Muscle layer of duodenum (tissue), 2 donors: ENCODE measurements around the gene DAAM1.

Source experiments
- H3K27ac ChIP-seq: one replicate; pipeline ENCODE4 v1.7.0; 2013; ENCODE audit warnings: mild to moderate bottlenecking, low read length
- H3K27me3 ChIP-seq: one replicate; pipeline ENCODE4 v1.7.0; 2013; ENCODE audit warnings: low read depth, mild to moderate bottlenecking, control low read depth, low read length
- H3K36me3 ChIP-seq, 2 donors: one replicate each; pipeline ENCODE4 v1.7.0; 2013; ENCODE audit warnings: low read length in 2 of 2, control low read depth in 1 of 2, mild to moderate bottlenecking in 1 of 2; ENCODE audit not compliant: insufficient read depth in 2 of 2, control insufficient read depth in 1 of 2
- H3K4me1 ChIP-seq, 2 donors: one replicate each; pipeline ENCODE4 v1.7.0; 2013; ENCODE audit warnings: low read length in 2 of 2, mild to moderate bottlenecking in 2 of 2, control low read depth in 1 of 2, moderate library complexity in 1 of 2; ENCODE audit not compliant: insufficient read depth in 2 of 2, control insufficient read depth in 1 of 2
- H3K4me3 ChIP-seq, 2 donors: one replicate each; pipeline ENCODE4 v1.7.0; 2013; ENCODE audit warnings: low read length in 2 of 2, low read depth in 1 of 2, mild to moderate bottlenecking in 1 of 2
- H3K9me3 ChIP-seq, 2 donors: one replicate each; pipeline ENCODE4 v1.7.0; 2013; ENCODE audit warnings: low read length in 2 of 2, control low read depth in 1 of 2, mild to moderate bottlenecking in 1 of 2; ENCODE audit not compliant: control insufficient read depth in 1 of 2
- donor health status: healthy.

Gene DAAM1

DNA sequence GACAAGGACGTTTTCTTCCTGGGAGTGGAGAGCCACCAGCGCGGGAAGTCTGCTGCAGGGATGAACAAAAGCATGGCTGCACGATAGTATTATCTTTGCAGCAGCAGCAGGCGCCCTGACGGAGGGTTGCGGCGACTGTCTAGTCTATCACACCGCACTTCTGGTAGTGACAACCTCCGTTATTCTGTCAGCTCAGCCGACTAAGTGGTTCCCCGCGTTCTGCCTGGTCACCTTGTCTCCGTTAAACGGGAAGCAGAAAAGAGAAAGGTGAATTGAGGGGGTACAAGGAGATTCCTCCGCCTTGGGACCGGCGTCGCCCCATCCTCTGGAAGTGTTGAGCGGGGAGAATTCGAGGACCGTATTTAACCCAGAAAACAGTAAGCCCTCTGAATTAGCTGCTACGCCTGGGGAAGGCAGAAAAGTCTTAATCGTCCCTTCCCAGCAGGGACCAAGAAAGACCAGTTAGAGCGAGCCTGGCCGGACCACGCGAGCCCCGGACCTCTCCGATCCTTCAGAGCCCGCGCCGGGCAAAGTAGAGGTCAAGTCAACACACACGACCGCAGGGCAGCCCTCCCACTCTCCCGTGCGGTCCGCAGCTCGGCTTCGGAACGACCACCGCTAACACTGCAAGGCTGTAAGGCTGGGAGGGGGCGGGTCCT lies 536 bp upstream of the DAAM1 start:
- no peaks in the 10 kb centered on the region for H3K27me3 ChIP-seq
- peak overlapping the region; percentile 86 to 95 for H3K4me3 ChIP-seq
- no peaks in the 10 kb centered on the region for H3K36me3 ChIP-seq
- peak overlapping the region; percentile 85 for H3K27ac ChIP-seq
- no peaks in the 10 kb centered on the region for H3K9me3 ChIP-seq
- H3K4me1 ChIP-seq: peaks cover 0 to 19% of the 10 kb centered on the region in 2 donors

DNA sequence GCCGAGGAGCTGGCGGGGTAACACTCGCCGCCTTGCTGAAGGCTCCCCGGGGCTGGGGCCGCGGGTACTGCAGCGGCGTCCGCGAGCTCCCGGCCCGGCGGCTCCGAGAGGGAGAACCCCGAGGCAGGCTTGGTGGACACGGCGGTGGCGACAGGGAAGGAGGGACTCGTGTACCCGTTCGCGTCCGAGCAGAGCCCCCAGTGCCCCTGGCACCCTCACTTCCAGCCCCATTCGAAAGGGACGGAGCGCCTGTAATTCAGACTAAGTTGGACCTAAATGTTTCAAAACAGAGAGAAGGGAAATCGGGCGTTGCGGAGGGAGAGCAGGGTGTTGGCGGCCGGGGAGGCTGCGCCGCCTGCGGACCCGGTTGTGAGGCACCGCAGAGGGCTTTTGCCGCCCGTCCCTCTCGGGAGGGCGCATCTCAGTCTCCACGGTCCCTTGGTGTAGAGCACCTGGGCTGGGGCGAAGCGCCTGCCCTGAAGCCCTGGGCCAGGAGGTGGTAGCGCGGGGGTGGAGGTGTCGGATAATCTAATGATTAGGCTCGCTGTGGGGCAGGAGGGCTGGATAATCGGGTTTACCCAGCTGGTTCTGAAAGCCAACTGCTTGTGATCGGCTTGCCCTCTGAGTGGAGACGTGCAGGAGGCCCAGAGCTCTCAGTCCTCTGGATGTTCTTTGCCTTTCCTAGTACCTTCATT lies 771 bp downstream of the DAAM1 start:
- Histone ChIP-seq H3K9me3 (no peaks in the 10 kb centered on the region), H3K27me3 (no peaks in the 10 kb centered on the region), H3K4me1 (peaks cover 5 to 26% of the 10 kb centered on the region in 2 donors), H3K27ac (peak overlapping the region; percentile 85), H3K36me3 (no peaks in the 10 kb centered on the region), H3K4me3 (peak overlapping the region; percentile 86 to 95)

DNA sequence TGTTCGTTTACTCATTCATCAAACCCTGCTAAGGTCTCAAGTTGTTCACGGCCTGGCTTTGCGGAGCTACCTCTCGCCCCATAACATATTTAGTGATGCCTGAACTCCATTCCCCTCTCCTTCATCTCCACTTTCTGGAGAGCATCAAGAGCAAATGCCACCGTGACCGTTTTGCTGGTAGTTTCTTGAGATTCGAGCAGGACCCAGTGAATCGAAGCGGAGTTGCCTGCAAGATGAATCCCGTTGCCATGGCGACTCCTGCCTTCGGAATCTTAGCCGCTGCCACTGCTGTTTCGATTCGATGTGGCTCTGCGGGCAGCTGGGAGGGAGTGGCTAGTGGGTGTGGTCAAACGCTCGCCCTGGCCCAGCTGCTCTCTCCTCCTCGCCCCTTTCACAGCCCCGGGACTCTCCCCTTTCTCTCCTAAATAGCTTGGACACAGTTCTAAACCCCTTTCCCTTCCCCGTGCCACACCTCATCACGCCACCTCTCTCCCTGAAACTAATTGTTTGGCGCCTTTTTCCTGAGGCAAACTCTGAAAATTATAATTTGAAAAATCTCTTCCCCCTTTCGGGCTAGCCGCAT lies 1.4 kb downstream of the DAAM1 start:
- Histone ChIP-seq H3K9me3 (no peaks in the 10 kb centered on the region), H3K4me3 (peak overlapping the region; percentile 86 to 95), H3K27me3 (no peaks in the 10 kb centered on the region), H3K36me3 (no peaks in the 10 kb centered on the region), H3K4me1 (peaks cover 5 to 26% of the 10 kb centered on the region in 2 donors), H3K27ac (peak overlapping the region; percentile 85)

DNA sequence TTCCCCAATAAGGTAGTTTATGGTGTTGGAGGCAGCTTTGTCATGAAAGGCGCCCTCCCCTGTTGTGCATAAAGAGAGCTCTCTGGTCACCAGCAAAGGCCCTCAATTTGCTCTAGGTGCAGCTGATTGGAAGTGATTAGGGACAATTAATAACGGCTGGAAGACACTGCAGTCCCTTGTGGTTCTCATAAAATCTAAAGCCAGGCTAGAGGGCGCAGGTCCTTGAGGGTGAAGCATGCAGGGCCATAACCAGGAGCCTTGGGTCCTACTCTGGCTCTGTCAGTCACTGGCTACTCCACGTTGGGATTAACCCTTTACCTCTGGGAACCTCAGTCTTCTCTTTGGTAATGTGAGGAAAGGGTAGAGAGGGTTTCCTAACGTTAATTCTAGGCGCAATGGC lies 1.9 kb downstream of the DAAM1 start:
- Histone ChIP-seq H3K27ac (peak overlapping the region; percentile 85), H3K9me3 (no peaks in the 10 kb centered on the region), H3K4me3 (peak overlapping the region; percentile 86 to 95), H3K4me1 (peaks cover 5 to 26% of the 10 kb centered on the region in 2 donors), H3K27me3 (no peaks in the 10 kb centered on the region), H3K36me3 (no peaks in the 10 kb centered on the region)

DNA sequence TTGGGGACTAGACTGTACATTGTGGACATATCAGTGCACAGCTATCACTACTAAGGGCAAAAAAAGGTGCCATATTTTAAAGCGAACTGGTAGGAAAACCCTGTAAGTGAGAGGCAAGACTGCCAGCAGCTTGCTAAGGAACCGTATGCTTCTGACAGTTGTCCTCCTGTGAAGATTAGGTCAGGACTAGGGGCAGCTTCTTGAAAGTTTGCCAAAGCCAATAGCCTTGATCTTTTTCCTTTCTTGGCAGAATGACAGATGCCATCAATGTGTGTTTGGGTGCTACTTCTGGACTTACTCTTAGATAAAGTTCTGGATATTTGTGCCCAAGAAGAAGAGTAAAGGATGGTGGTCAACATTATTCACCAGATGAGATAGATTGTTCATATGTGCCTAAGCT lies 7.4 kb downstream of the DAAM1 start:
- H3K4me3 ChIP-seq: no peak overlapping the region
- H3K27ac ChIP-seq: no peak overlapping the region
- H3K9me3 ChIP-seq: no peaks in the 10 kb centered on the region
- peaks cover 5 to 28% of the 10 kb centered on the region in 2 donors for H3K4me1 ChIP-seq
- no peaks in the 10 kb centered on the region for H3K27me3 ChIP-seq
- H3K36me3 ChIP-seq: no peaks in the 10 kb centered on the region

DNA sequence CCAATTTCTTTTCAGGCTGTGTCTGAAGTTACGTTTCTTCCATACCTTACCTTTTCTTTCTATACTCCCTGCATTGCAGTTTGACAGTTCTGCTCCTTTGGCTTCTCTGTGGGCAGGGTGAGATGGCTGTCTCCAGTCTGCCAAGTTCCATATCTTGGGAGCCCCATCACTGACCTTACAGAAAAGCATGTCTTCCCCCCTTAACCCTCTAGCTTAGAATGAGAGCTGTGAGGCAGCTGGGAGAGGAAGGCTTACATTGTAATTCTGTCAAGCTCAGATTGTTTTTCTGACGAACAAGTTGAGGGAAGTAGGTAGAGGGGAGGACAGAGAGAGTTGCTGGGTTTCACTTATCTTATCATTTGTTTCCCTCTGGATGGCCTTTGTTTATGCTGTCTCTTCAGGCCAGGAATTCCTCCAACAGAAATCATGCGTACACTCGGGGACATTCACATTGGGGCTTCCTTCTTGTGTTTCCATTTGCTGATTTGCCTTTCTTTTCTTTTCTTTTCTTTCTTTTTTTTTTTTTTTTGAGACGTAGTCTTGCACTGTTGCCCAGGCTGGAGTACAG lies 9.3 kb downstream of the DAAM1 start:
- no peak overlapping the region for H3K27ac ChIP-seq
- no peaks in the 10 kb centered on the region for H3K9me3 ChIP-seq
- H3K4me1 ChIP-seq: peaks cover 5 to 13% of the 10 kb centered on the region in 2 donors
- H3K36me3 ChIP-seq: no peaks in the 10 kb centered on the region
- no peaks in the 10 kb centered on the region for H3K27me3 ChIP-seq
- no peak overlapping the region for H3K4me3 ChIP-seq

DNA sequence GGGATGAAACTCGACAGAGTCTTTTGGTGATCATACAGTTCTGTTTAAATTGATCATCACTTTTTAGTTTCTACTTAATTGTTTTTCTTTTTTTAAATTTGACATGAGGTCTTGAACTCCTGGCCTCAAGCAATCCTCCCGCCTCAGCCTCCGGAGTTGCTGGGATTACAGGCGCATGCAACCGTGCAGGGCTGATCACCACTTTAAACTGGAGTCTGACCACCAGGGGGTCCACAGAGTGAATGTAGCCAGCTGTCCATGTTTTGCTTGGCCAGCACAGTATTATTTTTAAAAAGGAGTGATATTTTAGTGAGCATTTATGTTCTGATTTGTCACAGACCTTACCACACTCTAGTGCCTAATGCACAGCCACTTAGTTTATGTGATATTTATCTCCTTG lies 10.7 kb downstream of the DAAM1 start:
- H3K4me1 ChIP-seq: peaks cover 0 to 10% of the 10 kb centered on the region in 2 donors

DNA sequence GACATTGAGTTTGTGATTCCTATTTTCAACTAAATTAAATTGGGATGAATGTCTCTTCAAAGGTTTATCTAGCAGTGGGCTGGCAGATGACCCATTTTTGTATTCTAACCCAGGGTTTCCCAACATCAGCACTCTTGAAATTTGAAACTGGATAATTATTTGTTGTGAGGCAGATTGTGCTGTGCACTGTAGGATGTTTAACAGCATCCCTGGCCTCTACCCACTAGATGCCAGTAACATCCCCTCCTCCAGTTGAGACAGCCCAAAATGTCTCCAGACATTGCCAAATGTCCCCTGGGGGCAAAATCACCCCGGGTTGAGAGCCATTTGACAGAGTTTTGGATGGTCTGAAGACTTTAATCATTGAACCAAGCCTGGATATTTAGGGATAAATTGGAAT lies 11.1 kb downstream of the DAAM1 start:
- Histone ChIP-seq H3K9me3 (no peaks in the 10 kb centered on the region), H3K4me1 (peaks cover 0 to 10% of the 10 kb centered on the region in 2 donors), H3K36me3 (no peaks in the 10 kb centered on the region), H3K4me3 (no peak overlapping the region), H3K27me3 (no peaks in the 10 kb centered on the region), H3K27ac (no peak overlapping the region)

More for the DNA sequence above, 10.7 kb downstream of the DAAM1 start:
- Histone ChIP-seq H3K9me3 (no peaks in the 10 kb centered on the region), H3K36me3 (no peaks in the 10 kb centered on the region), H3K27me3 (no peaks in the 10 kb centered on the region), H3K27ac (no peak overlapping the region), H3K4me3 (no peak overlapping the region)

DNA sequence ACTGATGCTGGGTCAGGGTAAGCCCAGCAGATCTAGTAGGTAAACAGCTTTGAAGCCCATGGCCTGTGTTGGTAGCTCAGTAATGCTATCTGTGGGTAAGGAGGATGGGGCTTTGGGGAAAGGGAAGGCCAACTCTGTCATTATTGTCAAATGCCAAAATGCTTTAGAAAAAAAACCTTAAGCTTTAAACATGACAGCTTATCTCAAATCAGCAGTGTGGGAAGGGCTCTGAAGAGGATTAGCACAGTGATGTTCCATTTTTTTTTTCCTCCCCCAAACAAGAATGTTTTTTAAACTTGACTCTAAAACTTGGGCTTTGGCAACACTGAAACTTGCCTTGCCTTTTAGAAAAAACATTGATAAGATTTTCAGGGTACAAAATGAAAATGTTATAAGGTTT lies 11.7 kb downstream of the DAAM1 start:
- no peaks in the 10 kb centered on the region for H3K9me3 ChIP-seq
- no peak overlapping the region for H3K4me3 ChIP-seq
- peaks cover 0 to 14% of the 10 kb centered on the region in 2 donors for H3K4me1 ChIP-seq
- no peaks in the 10 kb centered on the region for H3K27me3 ChIP-seq
- no peaks in the 10 kb centered on the region for H3K36me3 ChIP-seq
- H3K27ac ChIP-seq: no peak overlapping the region

DNA sequence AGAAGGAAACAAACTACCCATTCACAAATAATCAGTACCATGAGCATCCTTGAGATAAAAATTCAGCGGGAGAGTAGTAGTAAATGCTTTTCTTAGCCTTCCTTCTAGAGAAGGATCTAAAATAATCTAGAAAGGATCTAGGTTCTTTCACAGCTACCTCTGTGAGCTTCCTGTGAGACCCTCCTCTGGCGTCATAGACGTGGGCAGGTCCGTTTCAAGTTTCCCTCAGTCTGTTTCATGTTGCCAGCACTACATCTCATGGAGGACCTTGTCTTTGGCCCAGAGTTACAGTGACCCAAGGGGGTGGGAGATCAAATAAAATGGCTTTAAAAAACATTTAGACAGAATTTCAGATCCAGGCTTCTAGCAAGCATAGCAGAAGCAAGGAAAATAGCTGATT lies 13.6 kb downstream of the DAAM1 start:
- Histone ChIP-seq H3K4me3 (no peak overlapping the region), H3K9me3 (no peaks in the 10 kb centered on the region), H3K27me3 (no peaks in the 10 kb centered on the region), H3K4me1 (peaks cover 0 to 17% of the 10 kb centered on the region in 2 donors), H3K36me3 (no peaks in the 10 kb centered on the region), H3K27ac (no peak overlapping the region)

DNA sequence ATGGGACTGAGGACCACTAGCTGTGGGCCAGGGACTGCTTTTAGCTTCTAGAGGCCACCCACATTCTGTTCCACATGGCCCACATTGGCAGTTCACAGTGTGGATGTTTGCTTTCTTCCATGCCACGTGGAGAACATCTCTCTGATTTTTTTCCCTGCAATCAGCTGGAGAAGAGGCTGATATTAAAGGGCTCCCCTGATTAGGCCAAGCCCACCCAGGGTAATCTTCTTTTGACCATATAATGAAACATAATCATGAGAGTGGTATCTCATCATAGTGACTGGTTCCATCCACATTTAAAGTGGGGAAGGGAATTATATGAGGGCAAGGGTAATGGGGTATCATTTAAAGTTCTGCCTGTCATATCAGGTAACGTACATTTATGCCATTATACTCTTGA lies 15.8 kb downstream of the DAAM1 start:
- Histone ChIP-seq H3K27me3 (no peaks in the 10 kb centered on the region), H3K9me3 (no peaks in the 10 kb centered on the region), H3K27ac (no peak overlapping the region), H3K4me1 (peaks cover 0 to 10% of the 10 kb centered on the region in 2 donors), H3K36me3 (no peaks in the 10 kb centered on the region), H3K4me3 (no peak overlapping the region)
